HG02870 (cell line): ENCODE results near the gene ABCC11.
"Not testable (repeated sequence)": the region's sequence is repeated elsewhere in the genome, so short reads cannot be mapped to it uniquely, and the experiment has no call there.

Experiments
- ATAC-seq: cut with Tn5 transposase; IDR thresholded peaks from one replicate; pipeline ENCODE4 v1.9.1; 2021; ENCODE audit warnings: mild to moderate bottlenecking, moderate library complexity; ENCODE audit not compliant: unreplicated experiment

Gene ABCC11

DNA sequence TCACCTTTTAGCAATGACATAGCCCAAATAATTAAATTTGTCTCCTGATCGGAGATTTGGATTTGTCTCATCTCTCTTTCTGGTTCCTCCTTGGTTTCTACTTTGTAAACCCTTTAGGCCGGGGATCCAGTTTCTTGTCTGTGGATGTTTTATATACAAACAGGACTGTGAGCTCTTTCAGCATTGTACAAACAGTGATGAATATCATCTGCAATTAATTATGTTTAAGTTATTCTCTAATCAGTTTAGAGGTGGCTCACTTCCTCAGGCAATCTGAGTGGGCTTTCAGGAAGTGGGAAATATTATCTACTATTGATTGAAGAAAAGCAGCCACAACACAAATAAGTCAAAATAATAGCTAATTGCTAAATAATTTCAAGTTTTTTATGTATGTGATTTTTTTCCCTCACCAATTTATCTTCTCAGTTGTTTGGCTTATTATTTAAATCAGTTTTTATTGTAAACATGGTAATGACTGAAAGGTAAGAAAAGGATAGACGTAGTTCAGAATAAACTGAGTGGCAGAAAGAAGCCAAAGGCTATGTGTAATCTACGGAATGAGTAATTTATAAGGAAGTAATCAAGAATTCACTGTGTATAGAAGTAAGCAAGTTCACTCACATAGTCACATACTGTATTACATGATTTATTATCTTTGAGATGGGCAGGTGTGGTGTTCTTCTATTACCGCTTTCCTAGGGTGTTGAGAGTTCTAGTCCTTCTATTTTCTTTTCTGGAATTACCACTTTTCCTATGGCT, 3.4 kb upstream of the ABCC11 start:
- ATAC-seq = no peak

DNA sequence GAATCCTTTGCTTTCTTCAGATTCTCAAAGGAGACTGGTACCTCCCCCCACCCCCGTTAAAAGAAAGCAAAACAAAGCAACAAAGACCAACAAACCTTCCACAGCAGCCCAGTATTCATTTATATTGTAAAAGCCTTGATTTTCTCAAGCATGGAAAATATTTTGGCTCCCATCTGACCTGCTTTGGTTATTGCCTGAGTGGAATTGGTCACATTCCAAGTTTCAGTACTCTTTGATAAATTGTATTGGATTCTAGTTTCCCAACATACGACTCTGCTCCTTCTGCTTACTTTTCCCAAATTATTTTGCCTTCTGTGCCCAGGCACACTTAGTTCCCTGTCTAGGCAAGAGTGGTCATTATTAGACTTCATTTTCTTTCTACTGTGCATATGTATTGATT, 1.3 kb downstream of the ABCC11 start:
- ATAC-seq = no peak

DNA sequence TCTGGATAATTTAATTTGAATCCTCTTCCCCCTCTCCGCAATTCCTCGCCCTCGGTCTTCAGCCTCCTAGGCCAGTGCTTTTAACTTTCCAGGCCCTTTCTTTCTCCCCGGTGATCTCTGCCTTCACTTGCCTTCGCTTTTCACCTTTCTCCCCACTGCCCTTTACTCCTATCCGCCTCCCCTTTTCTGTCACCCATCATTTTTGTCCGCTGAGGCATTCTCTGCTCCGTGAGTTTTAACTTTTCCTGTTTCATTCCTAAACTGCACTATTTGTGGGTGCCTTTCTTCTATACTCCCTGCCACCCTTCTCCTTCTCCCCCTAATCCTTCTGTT, 2.5 kb downstream of the ABCC11 start:
- ATAC-seq = no peak

DNA sequence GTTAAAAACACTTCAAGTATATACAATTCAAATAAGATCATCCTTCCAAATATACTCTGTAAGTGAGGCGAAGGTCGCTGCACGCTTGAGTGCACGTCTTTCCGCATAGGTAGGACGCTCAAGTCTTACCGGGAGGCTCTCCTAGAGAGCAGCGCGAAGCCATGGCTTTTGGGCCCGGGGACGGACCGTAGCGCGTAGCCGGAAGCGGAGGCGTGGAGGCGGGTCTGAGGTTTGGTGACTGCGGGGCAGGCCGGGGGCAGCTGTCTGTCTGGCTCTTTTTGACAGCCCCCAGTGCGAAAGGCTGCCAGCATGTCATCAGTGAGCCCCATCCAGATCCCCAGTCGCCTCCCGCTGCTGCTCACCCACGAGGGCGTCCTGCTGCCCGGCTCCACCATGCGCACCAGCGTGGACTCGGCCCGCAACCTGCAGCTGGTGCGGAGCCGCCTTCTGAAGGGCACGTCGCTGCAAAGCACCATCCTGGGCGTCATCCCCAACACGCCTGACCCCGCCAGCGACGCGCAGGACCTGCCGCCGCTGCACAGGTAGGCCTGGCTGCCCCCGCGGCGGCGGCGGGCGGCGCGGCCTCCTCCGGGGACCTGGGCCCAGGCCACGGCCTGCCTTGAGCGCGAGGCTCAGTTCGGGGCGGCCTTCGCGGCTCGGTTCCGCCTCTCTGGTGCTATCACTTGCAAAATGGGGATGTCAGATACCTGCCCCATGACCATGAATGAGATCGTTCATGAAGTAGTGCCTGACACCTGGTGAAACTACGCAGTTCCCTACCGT, 3.1 kb downstream of the ABCC11 start, which contains the start of gene LONP2:
TSS of gene LONP2 (plus strand) at position 221 of the 783 bp plus-strand sequence. CDS start at position 310, 89 bp downstream.
- ATAC-seq = peak; percentile 90

DNA sequence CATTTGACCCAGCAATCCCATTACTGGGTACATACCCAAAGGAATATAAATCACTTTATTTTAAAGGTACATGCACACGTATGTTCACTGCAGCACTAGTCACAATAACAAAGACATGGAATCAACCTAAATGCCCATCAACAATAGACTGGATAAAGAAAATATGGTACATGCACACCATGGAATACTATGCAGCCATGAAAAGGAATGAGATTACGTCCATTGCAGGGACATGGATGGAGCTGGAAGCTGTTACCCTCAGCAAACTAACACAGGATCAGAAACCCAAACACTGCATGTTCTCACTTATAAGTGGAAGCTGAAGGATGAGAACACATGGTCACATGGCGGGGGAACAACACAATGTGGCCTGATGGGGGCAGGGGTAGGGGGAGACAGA, 7.2 kb downstream of the ABCC11 start:
- not testable (repeated sequence) for ATAC-seq

DNA sequence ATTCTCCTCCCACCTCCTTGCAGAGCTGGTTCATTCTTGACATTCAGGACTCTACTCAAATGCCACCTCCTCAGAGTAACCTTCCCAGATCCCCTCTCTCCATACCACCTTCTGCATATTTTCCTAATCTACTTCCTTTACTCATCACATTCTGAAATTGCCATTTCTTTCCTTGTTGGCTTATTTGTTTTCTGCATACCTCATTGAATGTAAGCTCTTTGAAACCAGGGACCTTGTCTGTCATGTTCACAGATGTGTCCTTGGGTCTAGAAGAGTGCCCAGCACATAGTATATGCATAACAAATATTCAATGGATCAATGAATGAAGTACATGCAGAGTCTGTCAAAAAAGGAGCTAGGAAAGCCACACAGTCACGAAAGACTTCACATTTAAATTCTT, 11.1 kb downstream of the ABCC11 start:
- no peak for ATAC-seq

DNA sequence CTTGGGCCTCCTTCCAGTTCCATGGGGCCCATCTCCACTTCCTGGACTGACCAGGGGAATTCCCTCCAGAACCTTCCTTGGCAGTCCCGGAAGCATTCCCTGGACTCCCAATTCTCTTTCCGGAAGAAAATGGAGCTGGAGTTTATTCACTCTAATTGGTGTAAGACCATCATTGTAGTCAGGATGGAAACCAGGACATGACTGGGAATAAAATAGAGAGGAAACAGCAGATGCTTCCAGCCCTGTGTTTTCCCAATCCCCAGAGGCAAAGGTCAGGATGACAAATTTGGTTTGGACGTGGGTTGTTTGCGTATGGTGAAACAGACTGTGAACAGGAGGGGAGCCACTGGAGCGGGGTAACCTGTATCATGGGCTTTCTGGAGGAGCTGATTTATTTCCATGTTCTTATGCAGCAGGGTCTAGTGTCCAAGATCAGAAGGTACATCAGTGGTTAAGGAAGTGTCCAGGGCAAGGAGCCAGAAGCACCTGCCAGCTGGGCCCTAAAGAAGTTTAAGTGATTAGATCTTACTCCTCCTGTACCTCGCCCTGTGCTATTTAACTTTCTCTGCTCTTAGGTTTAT, 11.7 kb downstream of the ABCC11 start:
- ATAC-seq = no peak

DNA sequence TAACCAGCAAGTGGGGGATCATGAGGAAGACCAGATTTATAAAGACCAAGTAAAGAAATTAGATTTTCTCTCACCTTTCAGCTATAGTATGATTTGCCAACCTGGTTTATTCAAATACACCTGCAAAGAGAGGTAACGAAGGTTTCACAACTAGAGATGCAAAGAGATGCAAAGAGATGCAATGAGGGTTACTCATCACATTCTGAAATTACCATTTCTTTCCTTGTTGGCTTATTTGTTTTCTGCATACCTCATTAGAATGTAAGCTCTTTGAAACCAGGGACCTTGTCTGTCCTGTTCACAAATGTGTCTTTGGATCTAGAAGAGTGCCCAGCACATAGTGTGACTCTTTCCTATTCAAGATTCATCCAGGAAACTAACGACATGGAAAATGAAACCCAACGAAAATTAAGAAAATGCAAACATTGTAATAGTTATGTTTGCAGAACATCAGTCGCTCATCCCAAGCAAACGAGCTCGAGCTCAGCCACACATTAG, 12.2 kb downstream of the ABCC11 start:
- no peak for ATAC-seq

DNA sequence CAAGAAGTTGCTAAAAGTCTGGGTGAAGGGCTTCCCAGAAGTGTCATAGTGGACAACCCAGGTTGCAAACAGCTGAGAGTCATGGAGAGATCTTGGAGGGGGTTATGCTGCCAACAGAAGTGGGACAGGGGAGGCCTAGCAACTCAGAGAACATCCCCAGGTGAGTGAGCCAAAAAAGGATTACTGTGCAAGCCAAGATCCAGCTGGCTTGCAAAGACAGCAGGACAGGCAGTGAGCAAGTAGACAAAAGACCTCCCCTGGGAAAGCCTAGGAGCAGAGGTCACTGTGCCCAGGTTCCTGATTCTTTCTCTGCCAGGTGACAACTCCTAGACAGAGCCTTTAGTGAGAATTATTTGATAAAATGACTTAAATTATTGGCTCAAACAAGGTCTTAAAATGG, 12.7 kb downstream of the ABCC11 start:
- ATAC-seq = no peak

DNA sequence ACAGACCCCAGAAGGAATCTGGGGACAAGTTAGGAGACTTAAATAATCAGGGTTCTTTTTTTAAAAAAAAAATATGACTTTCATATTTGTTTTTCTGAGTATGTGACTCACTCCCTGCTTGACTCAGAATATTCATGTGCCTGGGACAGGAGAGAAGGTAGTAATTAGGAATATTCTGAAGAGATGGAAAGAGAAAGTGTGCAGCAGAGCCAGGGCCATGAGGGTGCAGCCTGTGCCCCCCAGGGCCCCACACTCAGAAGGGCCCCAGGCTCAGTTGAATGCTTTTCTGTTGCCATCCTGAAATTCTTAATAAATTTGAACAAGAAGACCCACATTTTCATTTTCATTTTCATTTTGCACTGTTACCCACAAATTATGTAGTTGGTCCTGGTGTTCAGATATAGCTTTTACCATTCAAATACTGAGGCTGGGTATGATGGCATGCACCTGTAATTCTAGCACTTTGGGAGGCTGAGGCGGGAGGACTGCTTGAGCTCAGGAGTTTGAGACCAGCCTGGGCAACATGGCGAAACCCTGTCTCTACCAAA, 14.8 kb downstream of the ABCC11 start:
- ATAC-seq = no peak

DNA sequence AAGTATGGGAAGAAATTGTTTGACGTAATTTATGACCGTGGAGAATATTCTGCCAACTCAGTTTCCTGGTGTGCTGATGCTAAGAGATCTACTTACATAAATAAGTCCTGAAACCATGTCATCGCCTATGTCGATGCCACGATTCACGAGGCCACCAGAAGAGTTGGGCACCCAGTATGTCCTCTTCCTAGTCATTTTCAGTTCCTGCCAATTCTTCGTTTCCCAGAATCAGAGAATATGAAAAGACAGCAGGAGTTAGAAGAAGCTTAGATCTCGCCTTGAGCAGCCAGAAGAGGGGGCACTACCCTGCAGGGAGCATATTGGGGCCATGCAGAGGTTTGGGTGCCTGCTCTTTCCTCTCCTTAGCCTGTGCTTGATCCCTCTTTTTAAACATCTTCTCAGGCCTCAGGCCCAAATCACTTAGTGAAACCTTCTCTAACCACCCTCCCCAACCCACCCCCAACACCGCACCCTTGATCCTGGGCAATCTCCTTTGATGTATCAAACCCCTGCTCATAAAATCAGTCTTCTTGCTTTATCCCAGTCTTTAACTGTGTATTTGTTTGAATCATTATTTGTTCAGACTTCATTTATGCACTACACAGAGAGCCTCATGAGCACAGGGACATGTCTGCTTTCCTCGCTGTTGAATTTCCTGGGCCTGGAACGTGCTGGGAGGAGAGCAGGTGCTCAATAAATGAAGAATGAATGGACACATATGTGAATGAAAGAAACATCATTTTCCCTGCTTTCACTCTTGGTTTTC, 15.4 kb downstream of the ABCC11 start:
- ATAC-seq = peak; percentile 63

DNA sequence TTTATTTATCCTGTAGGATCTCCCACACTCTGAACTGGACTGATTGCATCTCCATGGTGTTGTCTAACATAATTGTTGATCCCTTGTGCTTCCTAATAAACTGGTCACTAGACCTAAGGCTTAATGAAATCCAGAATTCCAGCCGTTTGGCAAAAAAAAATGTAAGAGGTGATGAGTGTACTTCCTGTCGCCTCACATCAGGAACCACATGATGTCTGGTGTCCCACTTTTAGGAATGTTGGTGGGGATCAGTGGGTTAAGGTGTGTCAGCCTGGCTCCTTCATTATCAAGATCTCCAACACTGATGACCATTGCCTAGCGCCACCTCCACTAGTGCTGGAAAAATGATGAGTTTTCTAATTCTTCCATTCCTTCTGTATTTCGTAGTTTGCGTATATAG, 21.9 kb downstream of the ABCC11 start:
- ATAC-seq = no peak

DNA sequence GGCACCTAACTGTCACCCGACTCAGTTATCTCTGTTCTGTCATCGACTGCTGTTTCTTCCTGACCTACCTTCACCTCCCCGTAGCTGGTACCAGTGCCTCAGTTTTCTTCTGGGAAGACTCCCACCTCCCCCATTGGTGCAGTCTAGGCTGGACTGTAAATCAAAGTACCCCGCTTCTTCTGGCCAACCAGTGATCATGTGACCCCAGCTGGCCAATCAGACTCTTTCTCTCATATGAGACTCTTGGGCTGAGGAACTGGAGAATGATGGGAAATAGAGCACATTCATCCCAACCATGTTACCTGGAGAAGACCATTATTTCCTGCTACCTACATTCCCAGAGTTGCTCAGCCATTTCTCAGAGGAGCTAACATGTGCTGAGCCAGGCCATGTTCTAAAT, 23.8 kb downstream of the ABCC11 start:
- no peak for ATAC-seq

DNA sequence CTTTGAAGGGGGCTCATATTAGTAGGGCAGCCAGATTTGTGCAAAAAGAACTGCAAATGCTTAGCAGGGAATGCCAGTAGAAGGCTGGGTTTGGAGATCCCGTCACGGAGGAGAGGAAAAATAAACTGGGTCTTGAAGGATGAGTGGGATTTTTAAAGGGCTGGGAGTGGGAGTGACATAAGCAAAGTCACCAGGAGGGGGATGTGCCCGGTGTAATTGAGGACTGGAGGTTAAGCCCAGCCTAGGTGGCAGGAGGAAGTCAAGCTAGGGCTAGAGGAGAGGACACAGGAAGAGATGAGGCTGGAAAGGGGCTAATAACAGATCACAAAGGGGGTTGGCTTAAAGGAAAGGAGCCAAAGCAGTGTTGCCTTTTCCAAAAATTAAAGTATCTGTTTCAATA, 26.4 kb downstream of the ABCC11 start:
- ATAC-seq = no peak

DNA sequence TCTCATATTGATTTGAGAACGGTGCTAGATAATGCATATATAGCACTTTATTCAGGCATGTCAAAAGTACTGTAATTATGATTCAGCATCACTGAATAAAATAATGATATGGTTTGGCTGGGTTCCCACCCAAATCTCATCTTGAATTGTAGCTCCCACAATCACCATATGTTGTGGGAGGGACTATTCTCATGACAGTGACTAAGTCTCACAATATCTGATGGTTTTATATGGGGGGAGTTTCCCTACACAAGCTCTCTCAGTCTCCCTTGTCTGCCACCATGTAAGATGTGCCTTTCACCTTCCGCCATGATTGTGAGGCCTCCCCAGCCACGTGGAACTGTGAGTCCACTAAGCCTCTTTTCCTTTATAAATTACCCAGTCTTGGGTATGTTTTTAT, 28.9 kb downstream of the ABCC11 start:
- no peak for ATAC-seq

DNA sequence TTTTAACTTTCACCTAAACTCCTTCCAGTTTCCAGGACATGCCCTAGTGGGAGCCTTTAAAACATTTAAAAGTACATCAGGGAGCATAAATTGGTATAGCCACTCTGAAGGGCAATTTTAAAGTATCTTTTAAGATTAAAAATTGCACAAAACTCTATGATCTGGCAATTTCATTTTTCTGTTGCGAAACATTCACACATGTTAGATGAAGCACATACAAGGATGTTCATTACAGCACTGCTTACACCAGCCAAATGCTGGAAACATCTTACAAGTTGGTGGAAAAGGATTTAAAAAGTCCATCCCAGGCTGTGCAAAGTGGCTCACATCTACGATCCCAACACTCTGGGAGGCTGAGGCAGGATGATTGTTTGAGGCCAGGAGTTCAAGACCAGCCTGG, 29.6 kb downstream of the ABCC11 start:
- ATAC-seq = no peak

DNA sequence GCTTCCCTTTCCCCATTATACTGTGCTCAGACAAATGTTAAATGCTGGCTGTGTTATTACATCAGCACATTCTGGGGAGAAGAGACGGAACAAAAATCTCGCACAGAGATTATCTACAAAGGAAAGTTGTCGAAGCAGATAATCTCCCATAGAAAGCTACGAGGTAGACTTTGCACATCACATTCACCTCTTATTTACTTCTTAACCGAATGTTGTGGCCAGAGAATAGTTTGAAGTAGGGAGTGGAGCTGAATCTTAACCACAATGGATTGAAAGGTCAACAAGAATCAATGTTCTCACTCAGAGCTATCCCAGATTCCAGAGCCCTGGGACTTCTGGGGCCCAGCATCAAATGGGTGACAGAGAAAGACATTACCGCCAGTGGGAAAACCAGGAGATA, 31.6 kb downstream of the ABCC11 start:
- ATAC-seq = no peak

DNA sequence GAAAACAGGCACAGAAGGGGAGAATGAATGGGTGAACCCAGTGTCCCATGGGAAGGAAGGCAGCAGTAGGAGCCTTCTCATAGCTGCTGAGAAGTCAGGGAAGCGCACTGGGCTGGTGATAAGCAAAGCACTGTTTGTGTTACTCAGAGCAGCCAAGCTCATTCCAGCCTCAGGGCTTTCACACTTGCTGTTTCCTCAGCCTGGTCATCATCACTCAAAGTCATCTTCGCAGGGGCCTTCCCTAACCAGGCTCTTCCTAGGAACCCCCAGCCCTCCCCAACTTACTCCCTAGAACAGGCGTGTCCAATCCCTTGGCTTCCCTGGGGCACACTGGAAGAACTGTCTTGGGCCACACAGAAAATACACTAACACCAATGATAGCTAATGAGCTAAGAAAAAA, 35.3 kb downstream of the ABCC11 start:
- ATAC-seq = no peak

DNA sequence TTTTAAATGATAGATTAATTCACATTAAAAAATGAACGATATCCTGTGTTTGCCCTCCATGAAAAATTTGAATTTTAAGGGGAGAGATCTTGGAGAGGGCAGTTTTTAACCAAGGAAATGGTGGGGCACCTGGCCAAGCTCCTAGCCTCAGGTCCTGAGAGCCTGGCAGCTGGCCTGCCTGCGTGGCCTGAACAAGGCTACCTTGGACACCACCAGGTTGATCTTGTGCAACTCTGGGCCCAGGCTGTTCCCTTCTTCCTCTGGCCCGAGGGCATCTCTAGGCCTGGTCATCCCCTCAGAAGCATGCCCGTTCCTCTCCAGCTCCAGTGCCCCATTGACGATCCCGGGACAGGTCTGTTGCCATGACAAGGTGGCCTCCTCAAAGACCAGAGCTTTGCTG, 36.6 kb downstream of the ABCC11 start:
- ATAC-seq = no peak

DNA sequence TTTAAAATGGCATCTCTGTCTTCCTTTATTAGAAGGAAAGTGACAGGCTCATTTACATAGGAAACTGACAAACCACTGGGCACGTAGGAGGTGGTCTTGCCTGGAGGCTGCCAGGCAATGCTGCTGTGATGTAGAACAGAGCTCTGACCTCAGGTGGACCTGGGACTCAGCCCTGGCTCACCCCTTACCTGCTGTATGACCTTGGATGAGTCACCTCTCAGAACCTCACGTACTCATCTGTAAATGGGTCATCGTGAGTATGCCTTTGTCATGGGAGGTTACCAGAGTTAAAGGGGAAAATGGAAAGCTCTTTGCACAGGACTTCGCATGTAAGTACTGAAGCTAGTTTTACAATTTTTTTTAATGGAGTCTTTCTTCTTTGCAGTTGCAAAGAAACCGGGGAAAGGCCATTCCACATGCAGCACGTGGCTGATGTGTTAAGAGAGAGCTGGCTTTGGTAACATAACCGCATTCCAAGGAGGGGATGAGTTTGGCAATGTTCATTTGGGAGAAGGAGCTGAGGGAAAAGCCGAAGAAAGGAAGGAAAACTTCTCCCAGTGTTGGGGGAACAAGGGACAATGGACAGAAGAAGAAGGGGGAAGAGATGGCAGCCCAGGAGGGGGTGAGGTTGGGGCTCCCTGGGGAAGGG, 40.6 kb downstream of the ABCC11 start:
- no peak for ATAC-seq

DNA sequence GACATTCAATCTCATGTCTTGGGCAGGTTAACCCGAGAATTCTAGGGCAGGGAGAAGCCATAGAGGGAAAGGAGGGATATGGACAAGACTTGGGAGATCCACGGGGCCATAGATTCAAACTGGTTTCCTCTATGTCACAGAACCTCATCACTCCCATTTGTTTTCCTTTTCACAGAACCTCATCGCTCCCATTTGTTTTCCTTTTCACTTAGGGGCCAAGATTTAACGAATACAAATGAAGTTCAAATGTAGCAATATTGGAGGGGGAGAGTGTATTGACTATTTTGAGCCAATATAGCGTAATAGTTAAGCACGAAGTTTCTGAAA, 42.6 kb downstream of the ABCC11 start:
- ATAC-seq = no peak
